GM19328 (cell line): ENCODE measurements around the gene TWIST1.

Source experiments
- ATAC-seq: cut with Tn5 transposase; IDR thresholded peaks from one replicate; pipeline ENCODE4 v1.9.1; 2021; ENCODE audit warnings: mild to moderate bottlenecking, moderate library complexity; ENCODE audit not compliant: unreplicated experiment

TWIST1 gene

GRCh38 chr7:19113855-19114550, 3.4 kb downstream of the TWIST1 start:
- no peak for ATAC-seq

- no peak for ATAC-seq
These were observed 4.5 kb downstream of the TWIST1 start for GRCh38 chr7:19113002-19113350.

GRCh38 chr7:19112274-19113001, 5.0 kb downstream of the TWIST1 start:
- no peak for ATAC-seq

- no peak for ATAC-seq
These were observed 5.8 kb downstream of the TWIST1 start for GRCh38 chr7:19111474-19112273.

- no peak for ATAC-seq
These were observed 6.7 kb downstream of the TWIST1 start for GRCh38 chr7:19110776-19111175.

- ATAC-seq = no peak
These were observed 7.3 kb downstream of the TWIST1 start for GRCh38 chr7:19110026-19110730.

- no peak for ATAC-seq
These were observed 8.2 kb downstream of the TWIST1 start for GRCh38 chr7:19109000-19109946.

- no peak for ATAC-seq
These were observed 9.9 kb downstream of the TWIST1 start for GRCh38 chr7:19107356-19108146.

- no peak for ATAC-seq
These were observed 10.4 kb downstream of the TWIST1 start for GRCh38 chr7:19107081-19107355.

GRCh38 chr7:19106241-19107080, 11.0 kb downstream of the TWIST1 start:
- ATAC-seq = no peak

GRCh38 chr7:19105546-19105945, 11.9 kb downstream of the TWIST1 start:
- ATAC-seq = no peak

GRCh38 chr7:19104811-19105210, 12.6 kb downstream of the TWIST1 start:
- no peak for ATAC-seq

- no peak for ATAC-seq
These were observed 14.6 kb downstream of the TWIST1 start for GRCh38 chr7:19102884-19103283.

- no peak for ATAC-seq
These were observed 15.5 kb downstream of the TWIST1 start for GRCh38 chr7:19101909-19102308.

GRCh38 chr7:19101472-19101871, 16.0 kb downstream of the TWIST1 start:
- no peak for ATAC-seq

GRCh38 chr7:19099924-19100323, 17.5 kb downstream of the TWIST1 start:
- no peak for ATAC-seq

GRCh38 chr7:19099194-19099593, 18.2 kb downstream of the TWIST1 start:
- ATAC-seq = no peak

GRCh38 chr7:19098510-19098909, 18.9 kb downstream of the TWIST1 start:
- no peak for ATAC-seq
